OCI-LY3 (cell line): Measurements from ENCODE around the gene TM9SF2.

Experiments used
- H2AFZ ChIP-seq: fragments of 200-600, 300-600 bp; shearing (Covaris generic); 2 replicates; pipeline ENCODE4 v1.6.0; 2014; ENCODE audit warnings: antibody characterized with exemption, low read depth, low read length
- H3K27ac ChIP-seq: fragments of 200-600, 300-600 bp; sonication (generic); 2 replicates; pipeline ENCODE4 v1.5.1; 2014; ENCODE audit warnings: mild to moderate bottlenecking, low read length, moderate library complexity, mixed read lengths
- H3K27me3 ChIP-seq: fragments of 200-600, 300-600 bp; sonication (generic); 2 replicates; pipeline ENCODE4 v1.6.1; 2014; ENCODE audit warnings: low read depth, low read length, mixed read lengths
- H3K36me3 ChIP-seq: fragments of 200-600, 300-600 bp; sonication (generic); replicated peaks from 2 replicates; pipeline ENCODE3; 2014; ENCODE audit warnings: low read depth, low read length, mixed read lengths
- H3K4me1 ChIP-seq: fragments of 300-600, 200-600 bp; sonication (generic); 2 replicates; pipeline ENCODE4 v1.6.1; 2014; ENCODE audit warnings: low read length, mixed read lengths
- H3K4me2 ChIP-seq: fragments of 200-600, 300-600 bp; sonication (generic); 2 replicates; pipeline ENCODE4 v1.6.1; 2014; ENCODE audit warnings: low read length, mixed read lengths
- H3K4me3 ChIP-seq: fragments of 300-600, 200-600 bp; sonication (generic); 2 replicates; pipeline ENCODE4 v1.5.1; 2014; ENCODE audit warnings: antibody characterized with exemption, mild to moderate bottlenecking, low read length, moderate library complexity
- H3K79me2 ChIP-seq: fragments of 300-600, 200-600 bp; shearing (Covaris generic); 2 replicates; pipeline ENCODE4 v1.6.1; 2014; ENCODE audit warnings: mild to moderate bottlenecking, low read length, mixed read lengths
- H3K9ac ChIP-seq: fragments of 300-600, 200-600 bp; shearing (Covaris generic); 2 replicates; pipeline ENCODE4 v1.6.0; 2014; ENCODE audit warnings: mild to moderate bottlenecking, low read length, moderate library complexity
- H3K9me3 ChIP-seq: fragments of 200-600, 300-600 bp; shearing (Covaris generic); 2 replicates; pipeline ENCODE4 v1.6.1; 2014; ENCODE audit warnings: low read length, mixed read lengths; ENCODE audit not compliant: insufficient read depth
- H4K20me1 ChIP-seq: fragments of 200-600, 300-600 bp; sonication (generic); 2 replicates; pipeline ENCODE4 v1.6.1; 2016; ENCODE audit warnings: low read length, mixed read lengths; ENCODE audit not compliant: insufficient read depth
- CTCF ChIP-seq: fragments of 200-600, 300-600 bp; sonication (generic); IDR thresholded peaks from 2 replicates; pipeline ENCODE4 v1.5.1; 2014; ENCODE audit warnings: antibody characterized with exemption, low read length, low read depth
- EZH2phosphoT487 ChIP-seq: fragments of 200-600 bp; shearing (Covaris generic); IDR thresholded peaks from 2 replicates; pipeline ENCODE4 v1.6.1; 2018; ENCODE audit warnings: antibody characterized with exemption, mixed run types, low read depth

TM9SF2 gene

GRCh38 chr13:99522298-99522697 is 21.0 kb downstream of the TM9SF2 start:
- Histone ChIP-seq H3K27me3 (no peaks in the 10 kb centered on the region), H3K9me3 (no peaks in the 10 kb centered on the region), H3K4me3 (no peak overlapping the region), H3K4me2 (no peak overlapping the region), H3K79me2 (peaks cover under 1% of the 10 kb centered on the region; the same call in 1 of the 2 replicates), H3K4me1 (no peaks in the 10 kb centered on the region), H4K20me1 (peaks cover 4% of the 10 kb centered on the region; the same call in 1 of the 2 replicates), H2AFZ (no peak overlapping the region), H3K9ac (no peak overlapping the region), H3K36me3 (peaks cover 52% of the 10 kb centered on the region), H3K27ac (no peak overlapping the region)
- TF ChIP-seq EZH2phosphoT487: no peak
- TF ChIP-seq CTCF: no peak

GRCh38 chr13:99523838-99524237 is 22.6 kb downstream of the TM9SF2 start:
- H3K4me1 ChIP-seq: peaks cover 6% of the 10 kb centered on the region
- H4K20me1 ChIP-seq: no peaks in the 10 kb centered on the region
- H3K79me2 ChIP-seq: no peaks in the 10 kb centered on the region
- H2AFZ ChIP-seq: no peak overlapping the region
- H3K36me3 ChIP-seq: peaks cover 55% of the 10 kb centered on the region
- no peaks in the 10 kb centered on the region for H3K9me3 ChIP-seq
- H3K27ac ChIP-seq: no peak overlapping the region
- no peaks in the 10 kb centered on the region for H3K27me3 ChIP-seq
- TF ChIP-seq CTCF: no peak
- TF ChIP-seq EZH2phosphoT487: no peak
- no peak overlapping the region for H3K9ac ChIP-seq
- no peak overlapping the region for H3K4me2 ChIP-seq
- no peak overlapping the region for H3K4me3 ChIP-seq

- H3K36me3 ChIP-seq: peaks cover 51% of the 10 kb centered on the region
- no peak for TF ChIP-seq CTCF
- no peak for TF ChIP-seq EZH2phosphoT487
Measured at GRCh38 chr13:99525967-99526366, 24.7 kb downstream of the TM9SF2 start.

GRCh38 chr13:99526549-99526948 is 25.3 kb downstream of the TM9SF2 start:
- no peak overlapping the region for H2AFZ ChIP-seq
- no peak overlapping the region for H3K4me2 ChIP-seq
- no peaks in the 10 kb centered on the region for H3K9me3 ChIP-seq
- TF ChIP-seq EZH2phosphoT487 (no peak), CTCF (no peak)
- peaks cover 52% of the 10 kb centered on the region for H3K36me3 ChIP-seq
- H3K27me3 ChIP-seq: no peaks in the 10 kb centered on the region
- H3K4me3 ChIP-seq: no peak overlapping the region
- no peak overlapping the region for H3K27ac ChIP-seq
- no peak overlapping the region for H3K9ac ChIP-seq
- H4K20me1 ChIP-seq: no peaks in the 10 kb centered on the region
- H3K79me2 ChIP-seq: no peaks in the 10 kb centered on the region
- peaks cover 12% of the 10 kb centered on the region for H3K4me1 ChIP-seq

More at GRCh38 chr13:99525967-99526366, 24.7 kb downstream of the TM9SF2 start:
- H4K20me1 ChIP-seq: no peaks in the 10 kb centered on the region
- no peaks in the 10 kb centered on the region for H3K27me3 ChIP-seq
- no peak overlapping the region for H3K4me3 ChIP-seq
- no peaks in the 10 kb centered on the region for H3K79me2 ChIP-seq
- H3K9me3 ChIP-seq: no peaks in the 10 kb centered on the region
- H3K9ac ChIP-seq: no peak overlapping the region
- no peak overlapping the region for H2AFZ ChIP-seq
- peaks cover 12% of the 10 kb centered on the region for H3K4me1 ChIP-seq
- no peak overlapping the region for H3K4me2 ChIP-seq
- H3K27ac ChIP-seq: no peak overlapping the region
